Neuronal stem cell (in vitro differentiated cells): ENCODE measurements around the gene CRPPA.

Experiments
- DNase-seq: peaks from one replicate; pipeline ENCODE4 v3.0.0-alpha.2; 2013; ENCODE audit warnings: low spot score
- H2AFZ ChIP-seq: one replicate; pipeline ENCODE4 v1.6.1; 2013; ENCODE audit warnings: mild to moderate bottlenecking, low read length, inconsistent platforms
- H2AK5ac ChIP-seq: 2 replicates; pipeline ENCODE4 v1.6.1; 2013; ENCODE audit warnings: low read depth, mild to moderate bottlenecking, inconsistent platforms, low read length, moderate library complexity, mixed read lengths
- H2BK120ac ChIP-seq: 2 replicates; pipeline ENCODE4 v1.6.1; 2013; ENCODE audit warnings: low read depth, mild to moderate bottlenecking, inconsistent platforms, low read length, moderate library complexity, mixed read lengths
- H2BK12ac ChIP-seq: one replicate; pipeline ENCODE4 v1.6.1; 2013; ENCODE audit warnings: low read length, inconsistent platforms
- H2BK15ac ChIP-seq: 2 replicates; pipeline ENCODE4 v1.6.1; 2013; ENCODE audit warnings: mild to moderate bottlenecking, low read length, inconsistent platforms, mixed read lengths
- H2BK5ac ChIP-seq: one replicate; pipeline ENCODE4 v1.6.1; 2013; ENCODE audit warnings: inconsistent platforms, mild to moderate bottlenecking, low read length, moderate library complexity
- H3K14ac ChIP-seq: one replicate; pipeline ENCODE4 v1.6.1; 2013; ENCODE audit warnings: low read length, inconsistent platforms
- H3K18ac ChIP-seq: 2 replicates; pipeline ENCODE4 v1.6.1; 2013; ENCODE audit warnings: low read length, inconsistent platforms
- H3K23ac ChIP-seq: 2 replicates; pipeline ENCODE4 v1.6.1; 2013; ENCODE audit warnings: low read depth, mild to moderate bottlenecking, mixed read lengths, low read length, inconsistent platforms; ENCODE audit not compliant: poor library complexity
- H3K27ac ChIP-seq: replicated peaks from 3 replicates; pipeline ENCODE4 v1.5.1; 2013; ENCODE audit warnings: low read length, inconsistent platforms
- H3K27me3 ChIP-seq, 3 experiments: 2 replicates each; pipeline ENCODE4 v1.6.1; 2013; ENCODE audit warnings: low read length in 3 of 3, mild to moderate bottlenecking in 2 of 3, inconsistent platforms in 1 of 3, low read depth in 1 of 3, mixed read lengths in 1 of 3, moderate library complexity in 1 of 3; ENCODE audit not compliant: control insufficient read depth in 3 of 3, insufficient read depth in 3 of 3
- H3K36me3 ChIP-seq, 2 donors: replicated peaks in 1 of 2; 2 replicates each; pipeline ENCODE4 v1.6.1; 2013; ENCODE audit warnings: low read length in 2 of 2; ENCODE audit not compliant: control insufficient read depth in 2 of 2, insufficient read depth in 2 of 2
- H3K4ac ChIP-seq: 2 replicates; pipeline ENCODE4 v1.6.1; 2013; ENCODE audit warnings: inconsistent platforms, mild to moderate bottlenecking, low read length, moderate library complexity
- H3K4me1 ChIP-seq, 2 donors: 1 replicate in 1 of 2; 2 replicates in 1 of 2; pipeline ENCODE4 v1.6.1; 2013; ENCODE audit warnings: low read length in 2 of 2, low read depth in 1 of 2; ENCODE audit not compliant: control insufficient read depth in 2 of 2, insufficient read depth in 1 of 2
- H3K4me2 ChIP-seq: one replicate; pipeline ENCODE4 v1.6.1; 2013; ENCODE audit warnings: mild to moderate bottlenecking, low read length, inconsistent platforms; ENCODE audit not compliant: insufficient read depth, poor library complexity, severe bottlenecking
- H3K4me3 ChIP-seq, 2 donors: 2 replicates each; pipeline ENCODE4 v1.5.1; 2013; ENCODE audit warnings: low read length in 2 of 2, mild to moderate bottlenecking in 2 of 2, inconsistent platforms in 1 of 2, moderate library complexity in 1 of 2
- H3K79me1 ChIP-seq: one replicate; pipeline ENCODE4 v1.6.1; 2013; ENCODE audit warnings: low read depth, mild to moderate bottlenecking, inconsistent platforms, low read length, moderate library complexity
- H3K9ac ChIP-seq: one replicate; pipeline ENCODE4 v1.6.1; 2013; ENCODE audit warnings: mild to moderate bottlenecking, low read depth, low read length, inconsistent platforms; ENCODE audit not compliant: poor library complexity
- H3K9me3 ChIP-seq, 2 donors: replicated peaks in 1 of 2; 2 replicates each; pipeline versions ENCODE3 to v1.6.1; 2013; ENCODE audit warnings: low read length in 2 of 2, mild to moderate bottlenecking in 2 of 2, inconsistent platforms in 1 of 2, low read depth in 1 of 2, mixed read lengths in 1 of 2, moderate library complexity in 1 of 2; ENCODE audit not compliant: control insufficient read depth in 2 of 2, insufficient read depth in 1 of 2
- H4K8ac ChIP-seq: one replicate; pipeline ENCODE4 v1.6.1; 2013; ENCODE audit warnings: low read depth, mild to moderate bottlenecking, inconsistent platforms, low read length, moderate library complexity
- H4K91ac ChIP-seq: one replicate; pipeline ENCODE4 v1.6.1; 2013; ENCODE audit warnings: low read length, low read depth, mild to moderate bottlenecking, inconsistent platforms; ENCODE audit not compliant: poor library complexity
- WGBS, 2 donors: extraction: QIAGEN DNeasy Blood & Tissue Kit; methylation state at CpG; one replicate each; pipeline ENCODE4 v1.1.7; 2013; ENCODE audit warnings: missing lambda C conversion rate in 2 of 2, mixed read lengths in 1 of 2; ENCODE audit not compliant: insufficient read length in 2 of 2, insufficient replicate concordance in 1 of 2; ENCODE audit errors: extremely low coverage in 2 of 2; 5-methylcytosine and 5-hydroxymethylcytosine counted together

The CRPPA gene

GRCh38 chr7:16409777-16410176 is 11.6 kb downstream of the CRPPA start:
- Histone ChIP-seq H3K4me1 (no peaks in the 10 kb centered on the region), H4K8ac (no peak overlapping the region), H3K27me3 (no peaks in the 10 kb centered on the region), H3K9ac (no peak overlapping the region), H3K4me3 (no peak overlapping the region), H3K27ac (no peak overlapping the region), H3K79me1 (no peaks in the 10 kb centered on the region), H2AFZ (no peak overlapping the region), H2AK5ac (no peak overlapping the region), H2BK12ac (no peak overlapping the region), H2BK120ac (no peak overlapping the region), H2BK5ac (no peak overlapping the region), H3K18ac (no peak overlapping the region), H2BK15ac (no peak overlapping the region), H3K14ac (no peak overlapping the region), H3K23ac (no peak overlapping the region), H3K4me2 (no peak overlapping the region), H3K4ac (no peak overlapping the region), H3K36me3 (no peaks in the 10 kb centered on the region), H3K9me3 (no peaks in the 10 kb centered on the region), H4K91ac (no peak overlapping the region)
- no peak for DNase-seq

GRCh38 chr7:16404636-16405035 is 16.7 kb downstream of the CRPPA start:
- H3K9ac ChIP-seq = no peak overlapping the region
- WGBS, 2 donors = no CpG with 5 or more reads among the region's 1 CpG
- H3K4me3 ChIP-seq = no peak overlapping the region
- H2BK5ac ChIP-seq = no peak overlapping the region
- no peak overlapping the region for H3K27ac ChIP-seq
- H3K27me3 ChIP-seq = no peaks in the 10 kb centered on the region
- DNase-seq = no peak
- no peak overlapping the region for H3K4ac ChIP-seq
- no peak overlapping the region for H4K91ac ChIP-seq
- H2BK15ac ChIP-seq = no peak overlapping the region
- H3K36me3 ChIP-seq = peaks cover 0 to 7% of the 10 kb centered on the region in 2 donors
- H2BK12ac ChIP-seq = no peak overlapping the region
- no peak overlapping the region for H2AFZ ChIP-seq
- no peaks in the 10 kb centered on the region for H3K4me1 ChIP-seq
- no peak overlapping the region for H2AK5ac ChIP-seq
- H3K18ac ChIP-seq = no peak overlapping the region
- no peak overlapping the region for H3K4me2 ChIP-seq
- H3K79me1 ChIP-seq = no peaks in the 10 kb centered on the region
- H4K8ac ChIP-seq = no peak overlapping the region
- peaks cover 6 to 10% of the 10 kb centered on the region in 2 donors for H3K9me3 ChIP-seq
- H3K23ac ChIP-seq = no peak overlapping the region
- H2BK120ac ChIP-seq = no peak overlapping the region
- H3K14ac ChIP-seq = no peak overlapping the region

GRCh38 chr7:16403475-16403874 is 17.9 kb downstream of the CRPPA start:
- no CpG with 5 or more reads among the region's 1 CpG for WGBS, 2 donors
- DNase-seq = no peak
- no peak overlapping the region for H3K9ac ChIP-seq
- H2AFZ ChIP-seq = no peak overlapping the region
- no peak overlapping the region for H2BK5ac ChIP-seq
- H3K4me1 ChIP-seq = no peaks in the 10 kb centered on the region
- H3K27me3 ChIP-seq = no peaks in the 10 kb centered on the region
- no peak overlapping the region for H3K23ac ChIP-seq
- no peak overlapping the region for H2BK12ac ChIP-seq
- H3K4ac ChIP-seq = no peak overlapping the region
- H2AK5ac ChIP-seq = no peak overlapping the region
- H3K18ac ChIP-seq = no peak overlapping the region
- no peak overlapping the region for H3K14ac ChIP-seq
- H2BK15ac ChIP-seq = no peak overlapping the region
- no peak overlapping the region for H3K4me2 ChIP-seq
- no peak overlapping the region for H2BK120ac ChIP-seq
- H3K36me3 ChIP-seq = peaks cover 0 to 17% of the 10 kb centered on the region in 2 donors
- peaks cover 18 to 21% of the 10 kb centered on the region in 2 donors for H3K9me3 ChIP-seq
- H3K27ac ChIP-seq = no peak overlapping the region
- no peak overlapping the region for H4K91ac ChIP-seq
- no peak overlapping the region for H4K8ac ChIP-seq
- no peaks in the 10 kb centered on the region for H3K79me1 ChIP-seq
- H3K4me3 ChIP-seq = no peak overlapping the region

GRCh38 chr7:16402940-16403339 is 18.4 kb downstream of the CRPPA start:
- Histone ChIP-seq H2BK5ac (no peak overlapping the region), H4K8ac (no peak overlapping the region), H2BK12ac (no peak overlapping the region), H2AFZ (no peak overlapping the region), H3K18ac (no peak overlapping the region), H3K9ac (no peak overlapping the region), H3K14ac (no peak overlapping the region), H3K27ac (no peak overlapping the region), H3K79me1 (no peaks in the 10 kb centered on the region), H2BK15ac (no peak overlapping the region), H3K9me3 (peaks cover 20 to 27% of the 10 kb centered on the region in 2 donors), H3K27me3 (no peaks in the 10 kb centered on the region), H3K4me1 (no peaks in the 10 kb centered on the region), H3K23ac (no peak overlapping the region), H2BK120ac (no peak overlapping the region), H3K4me2 (no peak overlapping the region), H4K91ac (no peak overlapping the region), H3K4me3 (no peak overlapping the region), H3K4ac (no peak overlapping the region), H3K36me3 (peaks cover 0 to 22% of the 10 kb centered on the region in 2 donors), H2AK5ac (no peak overlapping the region)
- no peak for DNase-seq
- WGBS, 2 donors = no CpG with 5 or more reads among the region's 1 CpG
